GM20431 (cell line): ENCODE data around the gene MALL.
"Not testable (repeated sequence)": the region's sequence is repeated elsewhere in the genome, so short reads cannot be mapped to it uniquely, and the experiment has no call there.

Experiments
- in situ Hi-C: fragments of 300-500 bp; cut with MseI, MboI; formaldehyde crosslinking; loops from one replicate; pipeline ENCODE4 v1.15.0; 2020; ENCODE audit warnings: low sequenced_read_pairs; ENCODE audit not compliant: unreplicated experiment

The MALL gene

DNA sequence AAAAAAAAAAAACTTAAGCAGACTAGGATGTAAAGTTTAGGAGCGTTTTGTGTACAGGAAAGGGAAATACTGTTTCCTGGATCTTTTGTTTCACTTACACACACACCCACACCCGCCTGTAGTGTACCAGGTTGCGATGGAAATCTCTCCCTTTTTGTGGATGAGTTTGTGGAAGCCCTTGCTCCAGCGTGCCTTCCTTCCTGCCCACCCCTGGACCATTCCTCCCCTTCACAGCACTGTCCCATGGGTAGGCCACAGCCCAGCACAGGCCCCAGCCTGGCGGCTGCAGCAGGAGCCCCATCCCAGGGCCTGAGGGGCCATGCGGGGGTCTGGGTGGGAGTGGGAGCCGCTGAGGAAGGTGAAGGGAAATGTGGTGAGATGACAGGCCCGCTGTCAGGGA is 15.1 kb downstream of the MALL start:
- in situ Hi-C loops, result no loop called here

DNA sequence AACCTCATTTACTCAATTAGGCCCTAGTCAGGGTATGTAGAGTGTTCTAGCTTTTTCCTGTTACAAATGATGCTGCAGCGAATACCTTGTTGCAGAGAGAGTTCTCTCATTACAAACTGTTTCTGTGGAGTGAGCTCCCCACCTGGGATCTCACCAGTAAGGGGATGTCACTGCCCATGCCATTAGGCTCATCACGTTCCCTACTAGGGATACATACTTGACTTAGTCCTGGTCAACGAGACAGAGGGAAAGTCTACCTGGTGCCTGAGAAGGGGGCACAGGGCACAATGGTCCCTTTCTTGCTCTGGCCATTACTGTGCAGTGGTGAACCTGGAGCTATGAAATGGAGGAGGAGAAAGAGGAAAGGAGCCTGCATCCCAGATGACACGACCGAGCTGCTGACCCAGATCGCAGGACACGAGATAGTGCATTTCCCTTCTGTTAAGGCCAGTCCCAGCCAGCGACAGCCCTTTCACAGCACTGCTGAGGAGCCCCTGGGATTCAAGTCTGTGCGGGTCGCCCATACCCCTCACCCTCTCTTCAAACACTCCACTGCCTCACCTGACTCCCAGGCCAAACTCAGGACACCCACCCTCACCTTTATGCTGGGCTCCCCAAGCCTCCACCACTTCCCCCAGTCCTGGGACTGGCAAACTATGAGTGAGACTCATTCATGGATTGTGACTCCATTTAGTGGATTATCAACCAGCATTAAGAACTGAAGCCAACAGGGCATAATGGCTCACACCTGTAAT is 16.0 kb downstream of the MALL start:
- in situ Hi-C loops, result no loop called here

DNA sequence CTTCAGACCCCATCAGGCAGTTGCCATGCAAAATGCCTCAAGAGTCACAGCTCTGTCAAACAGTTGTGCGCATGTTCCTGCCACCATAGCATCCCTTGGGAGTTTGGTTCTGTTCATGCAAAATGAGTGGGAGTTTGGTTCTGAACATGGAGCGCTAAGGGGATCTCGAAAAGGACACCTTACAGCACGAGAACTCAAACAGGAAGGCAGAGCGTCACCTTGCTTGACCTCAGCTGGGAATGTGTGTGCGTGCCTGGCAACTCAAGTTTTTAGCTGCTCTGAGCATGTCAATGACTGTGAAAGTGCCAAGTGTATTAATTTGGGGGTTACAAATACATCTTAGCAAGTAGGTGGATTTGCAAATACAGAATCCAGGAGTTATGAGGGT is 16.6 kb downstream of the MALL start:
- in situ Hi-C loops, result no loop called here

DNA sequence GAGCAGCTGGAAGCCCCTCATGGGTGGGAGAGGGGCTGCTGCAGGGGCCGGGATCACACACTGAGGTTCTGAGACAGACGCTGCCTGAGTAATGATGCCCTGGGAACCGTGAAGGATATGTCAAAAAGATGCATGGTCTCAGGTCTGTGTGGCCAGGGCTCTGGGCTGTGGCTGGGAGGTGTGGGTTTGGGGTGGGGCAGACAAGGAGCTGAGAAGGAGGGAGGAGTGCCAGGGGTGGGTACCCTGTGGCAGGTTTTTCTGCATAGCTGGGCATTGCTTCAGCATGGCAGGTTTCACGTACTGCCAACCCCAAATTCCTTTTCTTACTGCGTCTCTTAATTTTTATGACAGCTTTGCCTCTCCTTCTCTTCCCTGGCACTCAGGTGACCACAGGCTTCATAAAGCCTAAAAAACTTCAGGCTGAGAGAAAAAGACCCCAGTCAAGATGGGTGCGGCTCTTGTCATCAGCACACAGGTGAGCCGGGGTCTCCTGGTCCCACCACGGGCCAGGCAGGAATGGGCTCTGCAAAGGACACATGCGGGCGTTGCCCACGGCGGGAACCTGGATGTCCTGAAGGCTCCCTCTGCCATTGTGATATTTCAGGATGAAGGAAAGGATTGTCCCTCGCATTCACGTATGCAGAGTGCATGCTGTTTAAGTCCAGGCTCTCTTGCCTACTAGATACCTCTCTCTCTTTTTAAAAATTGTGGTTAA is 18.0 kb downstream of the MALL start:
- in situ Hi-C loops, result no loop called here

DNA sequence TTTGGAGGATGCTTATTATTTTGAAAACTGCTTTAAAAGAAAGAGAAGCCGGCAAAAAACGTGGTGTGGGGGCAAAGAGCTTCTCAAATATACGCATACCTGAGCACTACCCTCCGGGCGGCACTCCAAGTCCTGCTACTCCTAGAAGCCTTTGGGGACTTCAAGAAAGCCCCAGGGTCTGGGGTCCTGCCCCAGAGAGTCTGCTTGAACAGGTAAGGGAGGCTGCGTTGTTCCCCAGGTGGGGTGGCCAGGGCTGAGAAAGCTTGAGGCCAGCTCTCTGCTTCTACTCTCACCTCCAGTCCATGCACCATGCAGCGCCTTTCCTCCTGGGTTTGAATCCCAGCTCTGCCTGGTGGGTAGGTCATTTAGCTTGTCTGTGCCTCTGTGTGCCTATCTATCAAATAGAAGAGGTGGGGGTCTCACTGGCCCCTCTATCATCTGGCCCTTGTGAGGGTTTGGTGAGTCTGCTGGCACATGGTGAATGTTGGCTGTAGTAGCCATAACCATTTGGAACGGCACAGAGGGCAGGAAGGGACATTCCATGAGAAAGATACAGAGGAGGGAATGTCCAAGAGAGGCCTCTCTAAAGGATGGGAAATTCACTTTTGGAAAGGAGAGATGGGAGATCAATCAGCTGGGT is 19.5 kb downstream of the MALL start:
- in situ Hi-C loops, result no loop called here

- in situ Hi-C loops, result not testable (repeated sequence)
Measured at GRCh38 chr2:110094884-110095534, 20.6 kb downstream of the MALL start.

GRCh38 chr2:110093924-110094323 is 21.7 kb downstream of the MALL start:
- in situ Hi-C loops, result not testable (repeated sequence)

DNA sequence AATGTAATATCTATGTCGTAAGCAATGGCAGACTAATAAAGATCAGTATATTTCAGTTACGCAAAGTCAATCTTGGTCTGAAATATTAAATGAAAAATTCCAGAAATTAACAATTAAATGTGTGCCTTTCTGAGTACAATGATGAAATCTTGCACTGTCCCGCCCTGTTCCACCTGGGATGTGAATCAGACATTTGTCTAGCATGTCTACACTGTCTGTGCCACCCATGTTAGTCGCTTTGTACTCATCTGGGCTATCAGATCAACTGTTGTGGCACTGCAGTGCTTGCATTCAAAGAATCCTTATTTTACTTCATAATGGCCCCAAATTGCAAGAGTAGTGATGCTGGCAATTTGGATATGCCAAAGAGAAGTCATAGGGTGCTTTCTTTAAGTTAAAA is 25.5 kb downstream of the MALL start:
- in situ Hi-C loops, result not testable (repeated sequence)

DNA sequence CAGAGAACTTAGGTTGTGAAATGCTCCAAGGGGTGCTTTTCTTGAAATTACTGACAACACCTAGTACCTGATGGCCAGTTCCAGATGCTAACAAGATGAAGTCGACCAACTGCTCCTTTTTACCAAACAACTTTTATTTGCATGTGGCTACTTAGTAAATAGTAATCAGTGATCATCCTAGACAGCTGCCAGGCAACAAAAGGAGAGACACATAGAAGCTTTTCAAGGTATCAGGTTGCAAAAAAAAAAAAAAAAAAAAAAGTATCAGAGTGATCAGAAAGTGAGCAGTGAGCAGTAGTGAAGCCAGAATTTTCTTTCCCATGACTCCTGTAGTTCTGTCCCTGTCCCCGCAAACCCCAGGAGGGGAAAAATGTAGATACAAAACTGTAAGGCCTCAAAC is 31.9 kb downstream of the MALL start:
- in situ Hi-C loops, result not testable (repeated sequence)

DNA sequence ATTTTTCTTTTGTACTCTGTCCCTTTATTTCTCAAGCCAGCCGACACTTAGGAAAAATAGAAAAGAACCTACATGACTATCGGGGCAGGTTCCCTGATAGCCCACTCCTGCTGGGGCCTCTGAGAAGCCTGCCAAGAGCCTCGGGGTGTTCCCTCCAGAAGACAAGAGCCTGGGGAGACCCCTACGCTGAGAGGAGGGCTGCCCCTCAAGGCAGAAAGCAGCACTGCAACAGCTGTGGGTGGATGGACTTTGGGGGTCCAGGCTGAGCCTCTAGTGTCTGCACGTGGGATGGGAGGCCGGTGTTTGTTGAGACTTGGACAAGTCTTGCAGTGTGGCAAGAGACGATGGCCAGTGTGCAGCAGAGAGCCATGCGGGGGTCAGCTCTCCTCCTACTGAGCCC is 32.5 kb downstream of the MALL start:
- in situ Hi-C loops, result not testable (repeated sequence)

GRCh38 chr2:110078104-110078503 is 37.5 kb downstream of the MALL start:
- in situ Hi-C loops, result not testable (repeated sequence)

DNA sequence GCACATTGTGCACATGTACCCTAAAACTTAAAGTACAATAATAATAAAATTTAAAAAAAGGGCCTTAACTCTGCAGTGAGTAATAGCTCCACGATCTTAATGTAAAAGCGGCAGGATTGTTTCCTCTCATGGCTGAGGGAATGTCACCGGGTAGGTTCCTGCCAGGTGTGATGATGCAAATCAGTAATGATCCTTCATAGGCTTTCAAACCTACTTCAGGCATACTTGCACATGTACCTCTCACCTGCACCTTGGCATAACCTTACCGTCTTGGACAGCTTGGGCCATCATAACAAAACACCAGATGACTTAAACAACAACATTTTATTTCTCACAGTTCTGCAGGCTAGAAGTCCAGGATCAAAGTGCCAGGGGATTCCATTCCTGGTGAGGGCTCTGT is 39.7 kb downstream of the MALL start:
- in situ Hi-C loops, result not testable (repeated sequence)

DNA sequence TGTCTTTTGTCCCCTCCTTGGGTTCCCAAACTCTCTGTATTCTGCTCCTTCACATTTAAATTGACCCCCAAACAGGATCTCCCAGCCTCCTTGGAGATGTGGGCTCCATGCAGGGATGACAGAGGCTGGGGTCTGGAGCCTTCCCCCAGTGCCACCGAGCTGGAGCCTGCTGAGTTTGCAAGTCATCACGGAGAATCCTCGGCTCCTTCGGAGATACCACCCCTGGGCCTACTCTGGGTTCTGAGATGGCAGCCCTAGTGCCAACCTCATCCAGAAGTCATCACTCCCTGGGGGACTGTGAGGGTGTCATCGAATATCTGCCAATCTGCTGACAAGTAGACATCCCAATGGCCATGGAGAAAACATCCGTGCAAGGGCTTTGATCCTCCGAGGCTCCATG is 45.8 kb downstream of the MALL start:
- in situ Hi-C loops, result not testable (repeated sequence)

DNA sequence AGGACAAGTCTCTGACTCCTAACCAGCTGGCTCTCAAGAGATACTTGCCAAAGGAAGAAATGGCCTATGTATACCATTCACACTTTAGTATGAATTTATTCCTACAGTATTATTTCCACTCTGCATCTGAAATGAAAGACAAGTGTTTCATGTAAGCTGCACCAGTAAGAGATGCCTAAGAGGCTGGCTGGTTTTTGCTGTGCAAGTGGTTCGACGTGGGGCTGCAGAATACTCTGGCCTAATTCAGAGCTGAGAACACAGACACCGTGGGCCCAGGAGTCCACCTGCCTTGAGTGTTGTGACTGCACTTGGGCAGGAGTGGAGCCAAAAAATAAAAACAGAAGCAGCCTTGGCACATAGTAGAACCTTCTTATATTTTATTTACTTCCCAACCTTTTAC is 47.5 kb downstream of the MALL start:
- in situ Hi-C loops, result not testable (repeated sequence)

DNA sequence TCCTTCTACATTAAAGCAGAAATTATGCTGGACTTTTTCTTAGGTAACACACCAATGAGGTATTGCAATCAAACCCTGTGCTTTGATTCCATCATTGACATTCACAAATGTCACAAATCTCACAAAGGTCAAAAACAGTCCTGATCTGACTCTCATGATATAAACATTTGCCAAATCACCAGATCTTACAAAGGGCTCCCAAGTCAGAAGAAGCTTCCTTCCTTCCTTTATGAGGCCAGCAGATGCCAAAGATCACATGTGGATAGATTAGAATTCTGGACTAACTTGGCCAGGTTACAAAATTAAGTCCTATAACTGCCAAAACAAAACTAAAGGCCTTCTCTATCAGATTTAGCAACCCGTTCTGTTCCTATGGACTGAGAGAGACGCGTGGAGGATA is 53.3 kb downstream of the MALL start:
- in situ Hi-C loops, result not testable (repeated sequence)

DNA sequence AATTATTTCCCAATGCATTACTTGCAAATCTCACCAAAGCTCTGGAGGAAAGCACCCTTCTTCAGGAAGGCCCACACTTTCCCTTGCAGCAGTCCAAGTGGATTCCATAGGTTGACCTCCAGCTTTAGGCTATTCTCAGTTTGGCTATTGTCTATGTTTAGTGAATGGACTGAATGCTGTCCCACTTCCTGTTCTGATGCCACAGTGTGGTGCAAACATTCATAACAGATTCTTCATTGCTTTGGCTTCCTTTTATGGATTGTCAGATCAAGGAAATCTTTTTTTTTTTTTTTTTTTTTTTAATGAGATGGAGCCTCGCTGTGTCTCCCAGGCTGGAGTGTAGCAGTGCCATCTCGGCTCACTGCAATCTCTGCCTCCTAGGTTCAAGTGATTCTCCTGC is 55.1 kb downstream of the MALL start:
- in situ Hi-C loops, result not testable (repeated sequence)

DNA sequence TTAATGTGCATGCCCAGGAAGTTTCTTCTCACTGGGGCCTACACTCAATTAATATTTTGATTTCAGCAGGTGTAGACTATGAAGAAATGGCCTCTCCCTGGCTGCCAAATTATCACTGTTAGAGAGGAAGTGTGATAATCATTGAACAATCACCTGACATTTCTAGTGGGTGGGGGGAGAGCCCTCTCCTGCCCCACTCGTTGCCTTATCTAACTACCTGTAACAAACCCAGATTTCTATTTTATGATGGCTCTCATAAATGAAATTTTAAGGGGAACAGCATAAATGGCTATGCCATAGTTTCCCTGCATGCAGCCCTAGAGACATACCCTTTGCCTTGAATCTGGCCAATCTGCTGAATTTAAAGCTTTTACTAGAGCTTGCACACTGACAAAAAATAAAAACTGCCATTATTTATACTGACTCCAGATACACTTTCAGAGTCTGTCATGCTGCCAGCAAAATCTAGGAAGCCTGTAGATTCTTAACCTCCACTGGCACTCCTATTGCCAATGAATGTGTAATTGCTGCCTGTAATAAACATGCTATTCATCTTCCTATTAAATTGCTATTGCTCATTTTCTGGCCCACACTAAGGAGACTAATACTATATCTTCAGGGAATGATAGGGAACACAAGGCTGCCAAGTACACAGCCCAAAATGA is 55.8 kb downstream of the MALL start:
- in situ Hi-C loops, result not testable (repeated sequence)

DNA sequence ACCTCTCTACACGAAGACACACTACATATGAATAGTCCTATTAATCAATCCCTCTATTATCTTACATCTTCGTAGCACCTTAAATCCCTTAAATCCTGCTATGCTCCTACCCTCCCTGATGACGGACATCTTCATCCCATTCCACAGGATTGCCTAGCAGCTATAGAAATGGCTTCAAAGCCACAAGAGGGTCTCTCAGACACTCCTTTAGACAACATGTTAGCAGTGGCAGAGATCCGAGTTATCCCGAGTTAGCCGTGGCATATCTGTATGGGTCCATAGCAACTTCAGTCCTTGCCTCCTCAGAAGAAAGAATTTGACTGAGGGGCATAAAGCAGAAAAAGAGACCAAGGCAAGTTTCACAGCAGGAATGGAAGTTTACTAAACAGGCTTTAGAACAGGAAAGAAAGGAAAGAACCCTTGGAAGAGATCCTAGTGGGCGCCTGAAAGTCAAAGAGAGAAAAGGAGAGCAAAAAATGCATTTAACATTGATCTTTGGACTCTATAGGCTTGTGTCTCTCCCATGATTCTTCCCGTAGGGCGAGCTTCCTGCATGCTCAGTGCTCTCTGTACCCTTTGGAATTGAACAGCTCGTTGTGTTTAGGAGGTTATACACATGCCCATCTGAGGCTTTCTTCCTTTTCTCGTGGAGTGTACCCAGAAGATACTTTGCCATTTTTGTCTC is 56.5 kb downstream of the MALL start:
- in situ Hi-C loops, result not testable (repeated sequence)

DNA sequence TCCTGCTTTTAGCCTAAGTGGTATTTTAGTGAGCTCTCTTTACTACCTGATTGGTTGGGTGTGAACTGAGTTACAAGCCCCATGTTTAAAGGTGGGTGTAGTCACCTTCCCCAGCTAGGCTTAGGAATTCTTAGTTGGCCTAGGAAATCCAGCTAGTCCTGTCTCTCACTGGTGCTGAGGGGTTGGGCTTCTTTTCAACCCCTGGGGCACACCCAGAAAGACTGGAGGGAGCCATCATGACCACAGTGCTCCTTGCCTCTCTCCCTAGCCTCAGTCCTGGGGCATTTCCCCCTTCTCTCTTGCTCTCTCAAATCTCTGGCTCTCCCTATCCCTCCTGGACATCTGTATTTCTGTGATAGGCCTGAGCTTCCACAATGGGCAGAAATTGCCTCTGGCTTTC is 57.6 kb downstream of the MALL start:
- in situ Hi-C loops, result not testable (repeated sequence)
